Effector memory CD8-positive, alpha-beta T cell (primary cell): ENCODE data around the gene ERC1.

ENCODE experiments used
- ATAC-seq: fragments of 150-1000 bp; cut with Tn5 transposase; replicated peaks from 2 replicates; pipeline ENCODE4 v1.10.0; 2021; ENCODE audit warnings: mild to moderate bottlenecking, moderate library complexity
- DNase-seq, 3 experiments: peaks; one replicate each; pipeline ENCODE4 v3.0.0; 2021
- H3K27ac Mint-ChIP-seq, 2 donors: one replicate each; pipeline ENCODE4 v1.8.0; 2022; ENCODE audit warnings: mild to moderate bottlenecking in 2 of 2, mixed read lengths in 2 of 2, moderate library complexity in 2 of 2
- H3K27me3 Mint-ChIP-seq, 2 donors: one replicate each; pipeline ENCODE4 v1.8.0; 2022; ENCODE audit warnings: mixed read lengths in 2 of 2
- H3K36me3 Mint-ChIP-seq: one replicate; pipeline ENCODE4 v1.8.0; 2022; ENCODE audit warnings: mild to moderate bottlenecking, moderate library complexity, mixed read lengths; ENCODE audit not compliant: insufficient read depth
- H3K4me1 Mint-ChIP-seq, 2 donors: one replicate each; pipeline ENCODE4 v1.8.0; 2022; ENCODE audit warnings: low read depth in 2 of 2, mixed read lengths in 2 of 2
- H3K4me3 Mint-ChIP-seq, 2 donors: one replicate each; pipeline ENCODE4 v1.8.0; 2022; ENCODE audit warnings: mild to moderate bottlenecking in 2 of 2, mixed read lengths in 2 of 2, moderate library complexity in 2 of 2
- H3K9me3 Mint-ChIP-seq, 2 donors: one replicate each; pipeline ENCODE4 v1.8.0; 2022; ENCODE audit warnings: mixed read lengths in 2 of 2

ERC1 gene

GRCh38 chr12:1529862-1530591 lies 539.0 kb downstream of the ERC1 start:
- Mint-ChIP-seq H3K4me1 (peaks cover 36 to 40% of the 10 kb centered on the region in 2 donors), H3K27ac (peak overlapping the region in 1 of 2 donors; percentile 44)
- ATAC-seq: no peak

DNA sequence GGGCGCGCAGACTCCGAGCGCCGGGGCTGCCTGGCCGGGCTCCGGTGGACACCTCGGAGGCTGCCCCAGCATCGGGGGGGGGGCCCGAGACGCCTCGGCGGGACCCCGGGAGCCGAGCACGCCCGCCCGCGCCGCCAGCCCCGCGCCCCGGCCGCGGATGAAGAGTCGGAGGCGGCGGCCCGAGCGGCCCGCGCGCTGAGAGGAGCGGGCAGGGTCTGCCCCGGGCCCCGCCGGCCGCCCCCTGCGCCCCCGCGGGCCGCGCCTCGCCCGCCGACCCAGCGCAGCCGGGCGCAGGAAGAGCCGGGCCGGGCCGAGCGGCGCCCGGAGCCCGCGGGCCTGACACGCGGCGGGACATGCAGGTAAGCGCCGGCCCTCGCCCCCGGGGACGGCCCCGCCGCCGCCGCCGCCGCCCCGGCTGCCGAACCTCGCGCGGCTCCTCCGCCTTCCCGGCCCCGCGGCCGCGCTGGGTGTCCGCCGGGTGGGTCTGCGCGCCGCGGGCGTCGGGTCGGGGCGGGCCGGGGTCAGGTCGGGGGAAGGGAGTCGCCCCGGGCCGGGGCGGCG lies 539.6 kb downstream of the ERC1 start:
- H3K4me3 Mint-ChIP-seq: peak overlapping the region in 1 of 2 donors; percentile 82
- no peak for ATAC-seq
- DNase-seq: no peak
- H3K4me1 Mint-ChIP-seq: peaks cover 36 to 40% of the 10 kb centered on the region in 2 donors
- H3K36me3 Mint-ChIP-seq: peaks cover 24% of the 10 kb centered on the region
- H3K27ac Mint-ChIP-seq: no peak overlapping the region
- peaks cover 64 to 90% of the 10 kb centered on the region in 2 donors for H3K27me3 Mint-ChIP-seq
- H3K9me3 Mint-ChIP-seq: no peaks in the 10 kb centered on the region

More at GRCh38 chr12:1529862-1530591, 539.0 kb downstream of the ERC1 start:
- no peaks in the 10 kb centered on the region for H3K9me3 Mint-ChIP-seq
- peak overlapping the region; percentile 85 to 88 for H3K4me3 Mint-ChIP-seq
- H3K27me3 Mint-ChIP-seq: peaks cover 67 to 91% of the 10 kb centered on the region in 2 donors
- DNase-seq: no peak
- peaks cover 24% of the 10 kb centered on the region for H3K36me3 Mint-ChIP-seq

- Mint-ChIP-seq H3K36me3 (peaks cover 24% of the 10 kb centered on the region), H3K4me1 (peaks cover 36 to 40% of the 10 kb centered on the region in 2 donors), H3K4me3 (peak overlapping the region; percentile 82 to 84), H3K9me3 (no peaks in the 10 kb centered on the region), H3K27me3 (peaks cover 64 to 90% of the 10 kb centered on the region in 2 donors), H3K27ac (peak overlapping the region in 1 of 2 donors; percentile 57)
- no peak for DNase-seq
- no peak for ATAC-seq
These were observed 540.2 kb downstream of the ERC1 start for GRCh38 chr12:1531153-1531653.

GRCh38 chr12:1531654-1532374 lies 540.8 kb downstream of the ERC1 start:
- Mint-ChIP-seq H3K4me1 (peaks cover 36 to 40% of the 10 kb centered on the region in 2 donors), H3K9me3 (no peaks in the 10 kb centered on the region), H3K36me3 (peaks cover 24% of the 10 kb centered on the region), H3K4me3 (peak overlapping the region; percentile 82 to 84), H3K27ac (peak overlapping the region in 1 of 2 donors; percentile 57), H3K27me3 (peaks cover 64 to 90% of the 10 kb centered on the region in 2 donors)
- DNase-seq (no peak), ATAC-seq (no peak)

GRCh38 chr12:1532375-1533165 lies 541.5 kb downstream of the ERC1 start:
- Mint-ChIP-seq H3K27ac (no peak overlapping the region), H3K4me1 (peaks cover 36 to 40% of the 10 kb centered on the region in 2 donors), H3K4me3 (peak overlapping the region; percentile 82 to 84), H3K9me3 (no peaks in the 10 kb centered on the region), H3K36me3 (peaks cover 24% of the 10 kb centered on the region), H3K27me3 (peaks cover 64 to 90% of the 10 kb centered on the region in 2 donors)
- DNase-seq (no peak), ATAC-seq (no peak)

GRCh38 chr12:1533205-1533601 lies 542.2 kb downstream of the ERC1 start:
- no peaks in the 10 kb centered on the region for H3K9me3 Mint-ChIP-seq
- peak overlapping the region; percentile 82 to 84 for H3K4me3 Mint-ChIP-seq
- DNase-seq (peak in 1 of 3 experiments; percentile 35), ATAC-seq (peak; percentile 52)
- H3K27ac Mint-ChIP-seq: no peak overlapping the region
- H3K27me3 Mint-ChIP-seq: peaks cover 63 to 90% of the 10 kb centered on the region in 2 donors
- peaks cover 36 to 40% of the 10 kb centered on the region in 2 donors for H3K4me1 Mint-ChIP-seq
- peaks cover 24% of the 10 kb centered on the region for H3K36me3 Mint-ChIP-seq

GRCh38 chr12:1533602-1534304 lies 542.7 kb downstream of the ERC1 start:
- DNase-seq: peak in 2 of 3 experiments; percentile 29 to 36

GRCh38 chr12:1534748-1535147 lies 543.7 kb downstream of the ERC1 start:
- DNase-seq (no peak), ATAC-seq (no peak)
- peaks cover 61 to 90% of the 10 kb centered on the region in 2 donors for H3K27me3 Mint-ChIP-seq
- H3K9me3 Mint-ChIP-seq: no peaks in the 10 kb centered on the region
- peak overlapping the region; percentile 82 to 84 for H3K4me3 Mint-ChIP-seq
- peaks cover 19% of the 10 kb centered on the region for H3K36me3 Mint-ChIP-seq
- peak overlapping the region in 1 of 2 donors; percentile 0 for H3K27ac Mint-ChIP-seq
- H3K4me1 Mint-ChIP-seq: peaks cover 32 to 36% of the 10 kb centered on the region in 2 donors

More at GRCh38 chr12:1533602-1534304, 542.7 kb downstream of the ERC1 start:
- Mint-ChIP-seq H3K36me3 (peaks cover 24% of the 10 kb centered on the region), H3K27me3 (peaks cover 61 to 90% of the 10 kb centered on the region in 2 donors), H3K9me3 (no peaks in the 10 kb centered on the region), H3K4me3 (peak overlapping the region; percentile 82 to 84), H3K4me1 (peaks cover 36 to 40% of the 10 kb centered on the region in 2 donors), H3K27ac (peak overlapping the region in 1 of 2 donors; percentile 0)
- peak; percentile 64 for ATAC-seq

DNA sequence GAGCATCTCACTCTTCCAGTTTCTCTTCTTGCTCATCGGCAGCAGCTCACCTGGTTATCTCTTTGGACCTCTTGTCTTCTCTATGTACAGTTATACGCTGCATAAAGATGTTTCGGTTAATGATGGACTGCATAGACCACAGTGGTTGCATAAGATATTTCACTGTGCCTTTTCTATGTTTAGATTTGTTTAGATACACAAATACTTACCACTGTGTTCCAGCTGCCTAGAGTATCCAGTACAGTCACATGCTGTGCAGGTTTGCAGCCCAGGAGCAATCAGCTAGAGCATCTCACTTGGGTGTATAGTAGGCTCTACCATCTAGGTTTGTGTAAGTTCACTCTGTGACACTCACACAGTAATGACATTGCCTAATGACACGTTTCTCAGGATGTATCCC lies 545.8 kb downstream of the ERC1 start:
- no peak for ATAC-seq
- Mint-ChIP-seq H3K27ac (no peak overlapping the region), H3K4me1 (peaks cover 26 to 30% of the 10 kb centered on the region in 2 donors), H3K9me3 (no peaks in the 10 kb centered on the region), H3K36me3 (peaks cover 11% of the 10 kb centered on the region), H3K27me3 (peaks cover 72 to 94% of the 10 kb centered on the region in 2 donors), H3K4me3 (no peak overlapping the region)
- DNase-seq: no peak

- no peak for DNase-seq
- peaks cover 4 to 7% of the 10 kb centered on the region in 2 donors for H3K4me1 Mint-ChIP-seq
- H3K36me3 Mint-ChIP-seq: peaks cover 4% of the 10 kb centered on the region
- H3K27ac Mint-ChIP-seq: no peak overlapping the region
- no peak overlapping the region for H3K4me3 Mint-ChIP-seq
- no peak for ATAC-seq
- H3K27me3 Mint-ChIP-seq: peaks cover 74 to 94% of the 10 kb centered on the region in 2 donors
- H3K9me3 Mint-ChIP-seq: no peaks in the 10 kb centered on the region
These were observed 548.1 kb downstream of the ERC1 start for GRCh38 chr12:1539135-1539534.

DNA sequence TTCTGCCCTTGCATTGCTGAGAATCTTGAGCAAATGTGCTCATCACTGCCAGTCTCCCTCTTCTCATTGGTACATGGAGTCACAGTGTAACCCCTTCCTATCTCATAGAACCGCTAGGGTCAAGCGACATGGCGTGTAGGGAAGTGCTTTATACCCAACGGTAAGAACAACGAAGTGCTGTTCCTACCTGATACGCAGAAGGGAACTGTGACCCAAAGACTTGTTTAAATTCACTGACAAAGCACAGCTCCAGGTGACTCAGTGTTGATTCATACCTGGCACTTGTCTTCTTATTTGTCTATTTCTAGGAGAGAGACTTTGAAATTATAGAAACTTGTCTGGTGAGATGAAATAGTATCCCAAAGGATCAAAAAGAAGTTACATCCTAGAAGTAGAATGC lies 549.7 kb downstream of the ERC1 start:
- no peaks in the 10 kb centered on the region for H3K9me3 Mint-ChIP-seq
- H3K27me3 Mint-ChIP-seq: peaks cover 77 to 86% of the 10 kb centered on the region in 2 donors
- no peak overlapping the region for H3K4me3 Mint-ChIP-seq
- H3K27ac Mint-ChIP-seq: no peak overlapping the region
- no peaks in the 10 kb centered on the region for H3K4me1 Mint-ChIP-seq
- H3K36me3 Mint-ChIP-seq: no peaks in the 10 kb centered on the region
- no peak for ATAC-seq
- no peak for DNase-seq

- peaks cover 65 to 86% of the 10 kb centered on the region in 2 donors for H3K27me3 Mint-ChIP-seq
- no peaks in the 10 kb centered on the region for H3K9me3 Mint-ChIP-seq
- no peak overlapping the region for H3K4me3 Mint-ChIP-seq
- DNase-seq (no peak), ATAC-seq (no peak)
- no peak overlapping the region for H3K27ac Mint-ChIP-seq
- no peaks in the 10 kb centered on the region for H3K36me3 Mint-ChIP-seq
- H3K4me1 Mint-ChIP-seq: no peaks in the 10 kb centered on the region
These were observed 551.6 kb downstream of the ERC1 start for GRCh38 chr12:1542599-1542998.
